Measurements from ENCODE around the gene TMEM178B. TPM values are rescaled to one million over a fixed set of nuclear protein-coding genes. Genes with fewer than 3 reads are reported as not detected.

TMEM178B gene
- total and polyA plus RNA-seq, 2 experiments from 2014 or later = 0.24 to 0.30 TPM

- Histone ChIP-seq H3K9me3 (ENCODE audit: low read depth) (no peaks in the 10 kb centered on the region), H3K36me3 (replicated peaks; ENCODE audit: insufficient read depth, low read depth) (no peaks in the 10 kb centered on the region), H3K9me2 (replicated peaks; ENCODE audit: insufficient read depth) (no peaks in the 10 kb centered on the region), H2AFZ (no peak overlapping the region), H3K27ac (no peak overlapping the region), H3K4me3 (no peak overlapping the region), H3K27me3 (no peaks in the 10 kb centered on the region), H3K4me2 (no peak overlapping the region), H3K79me2 (no peaks in the 10 kb centered on the region), H4K20me1 (ENCODE audit: insufficient read depth, poor library complexity, severe bottlenecking) (no peaks in the 10 kb centered on the region), H3K4me1 (ENCODE audit: insufficient read depth) (no peaks in the 10 kb centered on the region)
- TF ChIP-seq CTCF (IDR thresholded peaks at IDR 0.05; ENCODE audit: poor library complexity) (no peak), EZH2phosphoT487 (IDR thresholded peaks at IDR 0.05; ENCODE audit: low read depth, severe bottlenecking, unreplicated experiment) (no peak), EZH2 (IDR thresholded peaks at IDR 0.05; ENCODE audit: borderline replicate concordance) (no peak)
- 78% methylated on average over 6 of the region's 6 CpGs for WGBS (ENCODE audit: low lambda C conversion rate, missing lambda C conversion rate)
- no peak for DNase-seq (ENCODE audit: low spot score)
Observed at GRCh38 chr7:141389140-141389796, 315.4 kb downstream of the TMEM178B start.

- Histone ChIP-seq H4K20me1 (ENCODE audit: insufficient read depth, poor library complexity, severe bottlenecking) (no peaks in the 10 kb centered on the region), H2AFZ (no peak overlapping the region), H3K36me3 (replicated peaks; ENCODE audit: insufficient read depth, low read depth) (no peaks in the 10 kb centered on the region), H3K9me3 (ENCODE audit: low read depth) (no peaks in the 10 kb centered on the region), H3K4me2 (no peak overlapping the region), H3K4me3 (no peak overlapping the region), H3K4me1 (ENCODE audit: insufficient read depth) (no peaks in the 10 kb centered on the region), H3K9me2 (replicated peaks; ENCODE audit: insufficient read depth) (no peaks in the 10 kb centered on the region), H3K79me2 (no peaks in the 10 kb centered on the region), H3K27ac (no peak overlapping the region), H3K27me3 (no peaks in the 10 kb centered on the region)
- no peak for TF ChIP-seq EZH2phosphoT487 (IDR thresholded peaks at IDR 0.05; ENCODE audit: low read depth, severe bottlenecking, unreplicated experiment)
- TF ChIP-seq CTCF (IDR thresholded peaks at IDR 0.05; ENCODE audit: poor library complexity) = no peak
- TF ChIP-seq EZH2 (IDR thresholded peaks at IDR 0.05; ENCODE audit: borderline replicate concordance) = no peak
- DNase-seq (ENCODE audit: low spot score) = no peak
- 91% methylated on average over 6 of the region's 6 CpGs for WGBS (ENCODE audit: low lambda C conversion rate, missing lambda C conversion rate)
Observed at GRCh38 chr7:141390339-141390738, 316.5 kb downstream of the TMEM178B start.

- TF ChIP-seq CTCF (IDR thresholded peaks at IDR 0.05; ENCODE audit: poor library complexity) = no peak
- no peak for DNase-seq (ENCODE audit: low spot score)
- 59% methylated on average over 4 of the region's 4 CpGs for WGBS (ENCODE audit: low lambda C conversion rate, missing lambda C conversion rate)
- Histone ChIP-seq H3K36me3 (replicated peaks; ENCODE audit: insufficient read depth, low read depth) (no peaks in the 10 kb centered on the region), H3K9me2 (replicated peaks; ENCODE audit: insufficient read depth) (no peaks in the 10 kb centered on the region), H3K27ac (no peak overlapping the region), H4K20me1 (ENCODE audit: insufficient read depth, poor library complexity, severe bottlenecking) (no peaks in the 10 kb centered on the region), H3K4me2 (no peak overlapping the region), H3K9me3 (ENCODE audit: low read depth) (no peaks in the 10 kb centered on the region), H3K4me3 (no peak overlapping the region), H2AFZ (no peak overlapping the region), H3K4me1 (ENCODE audit: insufficient read depth) (no peaks in the 10 kb centered on the region), H3K79me2 (no peaks in the 10 kb centered on the region), H3K27me3 (no peaks in the 10 kb centered on the region)
Observed at GRCh38 chr7:141393056-141393455, 319.2 kb downstream of the TMEM178B start.
